GM19023 (cell line): ENCODE data around the gene FAM81A.
"Not testable (repeated sequence)": the region's sequence is repeated elsewhere in the genome, so short reads cannot be mapped to it uniquely, and the experiment has no call there.

ENCODE experiments used
- ATAC-seq: cut with Tn5 transposase; IDR thresholded peaks from one replicate; pipeline ENCODE4 v1.9.1; 2021; ENCODE audit warnings: mild to moderate bottlenecking, moderate library complexity; ENCODE audit not compliant: unreplicated experiment

Gene FAM81A

GRCh38 chr15:59484399-59484798, 46.4 kb downstream of the FAM81A start:
- ATAC-seq, result no peak

DNA sequence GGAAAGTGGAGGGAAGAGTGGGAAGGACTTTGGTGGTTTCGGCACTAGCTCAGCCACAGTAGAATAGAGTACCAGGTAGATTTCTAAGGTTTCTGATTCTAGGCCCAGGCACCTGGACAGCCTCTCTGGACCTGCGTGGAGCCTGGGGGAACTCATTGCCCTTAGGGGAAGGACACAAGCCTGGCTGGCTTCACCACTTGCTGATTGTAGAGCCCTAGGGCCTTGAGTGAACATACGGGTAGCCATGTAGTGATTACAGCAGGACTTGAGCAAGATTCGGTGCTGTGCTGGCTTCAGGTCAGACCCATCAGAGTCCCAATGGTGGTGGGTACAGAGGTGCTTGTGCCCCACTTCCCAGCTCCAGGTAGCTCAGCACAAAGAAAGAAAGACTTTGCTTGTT, 47.0 kb downstream of the FAM81A start:
- no peak for ATAC-seq

DNA sequence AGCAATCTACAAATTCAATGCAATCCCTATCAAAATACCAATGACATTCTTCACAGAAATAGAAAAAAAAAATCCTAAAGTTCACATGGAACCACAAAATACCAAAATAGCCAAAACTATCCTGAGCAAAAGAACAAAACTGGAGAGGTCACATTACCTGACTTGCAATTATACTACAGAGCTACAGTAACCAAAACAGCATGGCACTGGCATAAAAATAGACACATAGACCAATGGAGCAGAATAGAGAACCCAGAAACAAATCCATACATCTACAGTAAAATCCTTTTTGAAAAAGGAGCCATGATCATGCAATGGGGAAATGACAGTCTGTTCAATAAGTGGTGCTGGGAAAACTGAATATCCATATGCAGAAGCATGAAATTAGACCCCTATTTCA, 51.5 kb downstream of the FAM81A start:
- not testable (repeated sequence) for ATAC-seq

GRCh38 chr15:59491062-59491461, 53.1 kb downstream of the FAM81A start:
- no peak for ATAC-seq

DNA sequence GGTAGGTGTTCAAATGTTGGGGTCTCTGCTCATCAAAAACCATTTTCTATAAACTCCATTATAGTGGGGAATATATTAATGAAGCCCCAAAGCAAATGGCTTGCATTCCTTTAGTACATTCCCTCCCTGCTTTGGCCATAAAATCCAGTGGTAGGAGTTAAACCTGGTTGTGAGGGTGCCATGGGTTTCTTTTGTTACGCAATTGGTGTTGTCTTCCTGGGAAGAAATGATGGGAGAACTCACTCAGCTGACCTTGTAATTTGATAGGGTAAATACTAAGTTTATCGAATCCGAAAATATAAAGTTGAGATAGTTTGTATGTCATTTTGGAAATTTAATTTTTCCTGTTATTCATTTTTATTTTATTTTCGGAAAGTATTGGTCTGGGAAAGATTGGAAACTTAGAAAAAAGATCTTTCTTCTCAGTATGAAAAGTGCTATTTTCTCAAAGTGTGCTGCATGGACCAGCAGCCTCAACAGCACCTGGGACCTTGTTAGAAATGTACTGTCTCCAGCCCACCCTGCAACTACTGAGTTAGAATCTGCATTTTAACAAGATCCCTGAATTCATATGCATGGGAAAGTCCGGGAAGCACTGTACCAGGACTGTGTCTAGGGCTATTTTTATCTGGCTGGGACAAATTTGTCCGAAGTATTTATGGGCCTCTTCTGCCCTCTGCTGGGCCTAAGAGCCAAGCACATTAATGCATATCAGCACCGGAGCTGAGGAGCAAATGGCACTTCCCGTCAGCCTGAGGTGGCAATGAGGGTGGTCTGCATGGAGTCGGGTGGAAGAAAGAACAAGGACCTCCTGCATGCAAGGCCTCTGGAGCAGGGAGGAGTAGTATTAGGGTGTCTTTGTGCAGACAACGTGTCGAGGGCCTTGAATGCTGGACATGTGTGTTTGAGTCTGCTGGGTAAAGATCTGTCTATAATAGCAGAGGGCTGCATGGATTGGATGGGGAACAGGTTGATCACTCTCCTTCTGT, 54.7 kb downstream of the FAM81A start:
- no peak for ATAC-seq

DNA sequence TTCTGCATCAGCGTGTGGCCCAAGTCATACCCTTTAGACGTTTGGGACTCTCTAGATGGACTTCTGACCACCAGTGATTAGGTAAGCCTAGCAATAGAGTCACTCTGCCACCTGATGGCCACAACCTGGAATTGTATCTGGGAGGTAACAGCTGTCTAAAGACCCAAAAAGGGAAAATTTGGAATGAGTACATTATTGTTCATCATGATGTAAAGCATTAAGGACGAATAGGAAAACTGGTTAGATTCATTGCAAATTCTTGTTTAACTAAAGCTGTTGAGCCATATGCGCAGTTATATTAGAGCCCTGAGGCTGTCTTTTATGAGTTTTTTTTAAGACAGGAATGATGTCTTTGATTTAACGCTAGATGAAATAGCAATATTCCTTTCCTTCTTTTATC, 63.6 kb downstream of the FAM81A start:
- ATAC-seq, result no peak

DNA sequence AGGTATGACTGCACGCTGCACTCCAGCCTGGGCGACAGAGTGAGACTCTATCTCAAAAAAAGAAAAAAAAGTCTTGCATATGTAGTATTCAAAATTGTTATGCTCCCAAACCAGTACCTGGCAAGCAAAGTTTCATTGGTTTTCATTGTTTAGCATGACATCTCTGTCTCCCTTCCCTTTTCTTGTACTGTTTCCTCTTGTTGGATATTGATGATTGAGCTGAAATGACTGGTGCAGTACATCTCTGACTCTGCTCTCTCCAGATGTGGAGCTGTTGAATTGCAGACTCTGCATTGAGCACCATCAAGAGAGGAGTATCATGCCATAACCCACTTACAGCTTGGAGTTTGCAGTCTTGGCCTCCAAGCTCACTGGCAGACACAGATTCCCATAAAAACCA, 77.2 kb downstream of the FAM81A start:
- no peak for ATAC-seq

- no peak for ATAC-seq
Observed at GRCh38 chr15:59516655-59517461, 78.9 kb downstream of the FAM81A start.

GRCh38 chr15:59519329-59519728, 81.3 kb downstream of the FAM81A start:
- no peak for ATAC-seq

DNA sequence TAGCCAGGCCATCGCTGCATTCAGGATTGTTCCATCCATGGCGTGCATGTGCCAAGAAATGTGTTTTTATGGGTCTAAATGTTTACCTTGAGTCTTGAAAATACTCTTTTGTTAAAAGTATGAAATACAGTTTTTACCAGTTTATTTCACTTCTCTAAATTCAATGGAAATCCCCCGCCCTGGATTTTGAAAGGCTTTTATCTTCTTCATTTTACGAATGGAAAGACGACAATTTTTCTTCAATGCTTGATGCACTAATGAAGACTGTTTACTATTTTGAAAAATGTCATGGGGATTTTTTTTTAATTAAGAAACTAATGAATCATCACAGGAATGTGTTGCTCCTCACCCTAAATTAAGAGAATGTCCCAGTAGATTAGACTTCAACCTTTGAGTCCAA, 83.5 kb downstream of the FAM81A start:
- ATAC-seq, result no peak

DNA sequence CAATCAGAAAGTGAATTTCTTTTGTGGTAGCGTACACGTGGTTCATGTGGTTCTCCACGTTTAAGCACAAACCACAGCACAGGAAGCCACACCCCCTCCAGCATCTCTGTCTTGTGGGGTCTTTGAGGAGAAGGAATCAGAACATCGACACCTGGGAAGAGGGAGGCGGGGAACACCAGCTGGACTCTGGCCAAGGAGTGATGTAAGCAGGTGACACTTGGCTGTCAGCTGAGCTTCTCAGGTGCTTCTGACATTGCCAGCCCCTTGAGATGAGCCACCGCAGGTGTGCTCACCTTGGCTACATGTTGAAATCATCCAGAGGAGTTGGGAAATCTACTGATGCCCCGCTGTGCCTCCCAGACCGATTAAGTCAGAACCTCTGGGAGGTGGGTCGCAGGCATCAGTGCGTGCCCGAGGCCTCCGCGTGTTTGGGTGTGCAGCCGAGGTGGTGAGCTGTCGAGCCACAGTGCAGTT, 85.0 kb downstream of the FAM81A start:
- ATAC-seq, result no peak

GRCh38 chr15:59523702-59524101, 85.7 kb downstream of the FAM81A start:
- no peak for ATAC-seq

DNA sequence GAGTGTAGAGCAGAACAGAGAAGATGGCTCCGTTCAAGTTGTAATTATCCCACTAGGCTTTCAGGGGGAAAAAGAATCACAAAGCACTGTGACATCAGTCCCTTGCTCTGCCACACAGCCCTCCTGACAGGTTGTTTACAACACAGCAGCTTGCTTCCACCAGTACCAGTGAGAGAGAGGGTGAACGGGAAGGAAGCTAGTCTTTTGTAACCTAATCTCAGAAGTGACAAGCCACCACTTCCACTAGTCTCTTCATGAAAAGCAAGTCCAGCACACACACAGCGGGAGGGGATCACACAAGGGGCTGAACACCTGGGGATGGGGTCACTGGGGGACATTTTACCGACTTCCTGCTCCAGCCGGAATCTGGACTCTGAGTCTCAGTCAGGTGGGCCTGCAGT, 86.3 kb downstream of the FAM81A start:
- ATAC-seq, result no peak

DNA sequence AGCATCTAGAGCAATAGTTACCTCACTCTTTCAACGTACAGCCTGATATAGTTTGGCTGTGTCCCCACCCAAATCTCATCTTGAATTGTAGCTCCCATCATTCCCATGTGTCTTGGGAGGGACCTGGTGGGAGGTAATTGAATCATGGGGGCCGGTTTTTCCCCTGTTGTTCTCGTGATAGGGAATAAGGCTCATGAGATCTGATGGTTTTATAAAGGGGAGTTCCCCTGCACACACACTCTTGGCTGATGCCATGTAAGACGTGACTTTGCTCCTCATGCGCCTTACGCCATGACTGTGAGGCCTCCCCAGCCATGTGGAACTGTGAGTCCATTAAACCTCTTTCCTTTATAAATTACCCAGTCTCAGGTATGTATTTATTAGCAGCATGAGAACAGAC, 88.5 kb downstream of the FAM81A start:
- not testable (repeated sequence) for ATAC-seq

DNA sequence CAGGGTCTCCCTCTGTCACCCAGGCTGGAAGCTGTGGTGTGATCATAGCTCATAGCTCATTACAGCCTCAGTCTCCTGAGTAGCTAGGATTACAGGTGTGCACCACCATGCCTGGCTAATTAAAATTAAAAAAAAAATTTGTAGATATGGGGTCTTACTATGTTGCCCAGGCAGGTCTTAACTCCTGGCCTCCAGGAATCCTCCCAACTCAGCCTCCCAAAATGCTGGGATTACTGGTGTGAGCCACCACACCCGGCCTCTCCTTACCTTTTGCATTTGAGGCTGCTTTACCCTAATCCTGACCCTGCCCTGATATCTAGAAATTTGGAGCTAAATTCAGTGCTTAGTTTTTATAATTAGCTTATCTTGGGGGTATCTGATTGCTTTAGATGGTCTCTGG, 90.4 kb downstream of the FAM81A start:
- ATAC-seq, result no peak

DNA sequence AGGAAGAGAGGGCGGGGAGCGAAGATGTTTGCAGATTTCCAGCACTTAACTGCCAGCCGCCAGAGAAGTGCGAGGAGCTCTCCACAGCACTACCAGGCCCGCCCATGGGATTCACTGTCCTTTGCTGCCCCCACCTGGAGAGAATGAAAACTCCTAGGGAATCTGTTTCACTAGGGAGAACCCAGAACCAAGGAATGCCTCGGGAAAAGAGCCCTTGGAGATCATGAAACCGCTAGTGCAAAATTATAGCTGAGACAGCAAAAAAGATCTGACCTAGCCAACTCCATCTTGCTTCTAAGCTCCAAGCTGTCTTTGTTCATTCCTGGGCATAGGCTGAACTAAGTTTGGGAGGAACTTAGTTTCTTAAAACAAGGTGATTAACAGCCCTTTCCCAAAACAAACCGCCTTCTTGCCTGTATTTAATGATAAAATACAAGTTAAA, 91.0 kb downstream of the FAM81A start:
- no peak for ATAC-seq

DNA sequence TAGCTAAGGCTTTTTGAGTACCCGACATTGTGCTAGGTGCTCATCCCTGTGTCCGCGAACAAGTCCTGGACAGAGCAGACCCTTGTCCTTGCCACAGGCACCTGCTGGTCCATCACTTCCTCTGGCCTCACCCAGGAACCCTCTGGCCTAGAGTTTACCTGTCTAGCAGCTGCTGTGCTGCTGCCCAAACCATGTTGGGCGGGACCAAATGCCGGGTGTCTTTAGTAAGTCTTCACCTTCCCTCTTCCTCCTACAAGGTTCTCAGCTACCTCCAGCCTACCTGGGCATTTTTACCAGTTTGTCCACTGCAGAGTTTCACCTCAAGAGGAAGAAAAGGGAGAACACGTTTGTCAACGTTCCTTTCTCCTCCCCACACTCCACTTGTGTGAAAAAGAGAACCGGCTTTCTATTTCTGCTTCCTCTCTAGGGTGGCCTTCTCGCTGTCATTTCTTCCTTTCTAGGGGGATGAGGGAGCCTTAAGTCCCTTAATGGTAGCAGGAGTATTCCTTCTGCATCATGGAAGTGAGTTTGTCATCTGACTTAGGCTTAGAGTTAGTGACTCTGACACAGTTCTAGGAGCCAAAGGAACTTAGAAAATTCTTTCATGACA, 93.2 kb downstream of the FAM81A start:
- no peak for ATAC-seq

DNA sequence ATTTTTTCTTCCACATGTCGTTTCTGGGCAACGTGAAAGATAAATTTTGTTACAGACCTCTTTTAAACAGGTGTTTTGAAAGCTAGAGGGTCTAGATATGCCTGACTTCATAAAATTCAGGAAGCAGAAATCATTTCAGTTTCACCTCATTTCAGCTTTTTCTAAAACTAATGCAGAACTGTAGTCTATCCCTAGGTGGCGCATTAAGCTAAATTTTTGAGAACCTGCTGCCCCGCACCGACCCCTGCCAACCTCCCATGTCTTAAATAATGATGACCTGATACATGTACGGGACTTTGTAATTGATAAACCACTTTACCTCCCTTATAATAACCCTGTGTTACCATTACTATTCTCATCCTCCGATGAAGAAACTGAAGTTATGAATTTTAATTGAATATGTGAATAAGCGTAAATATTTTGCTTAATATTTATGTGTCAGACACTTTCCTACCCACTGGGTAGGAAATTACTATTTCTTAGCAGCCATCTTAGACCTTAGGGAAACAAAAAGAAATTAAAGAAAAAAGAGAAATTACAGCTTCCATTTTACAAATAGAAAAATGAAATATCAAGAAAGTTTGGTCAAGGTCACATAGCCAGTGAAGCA, 94.9 kb downstream of the FAM81A start:
- ATAC-seq, result no peak

DNA sequence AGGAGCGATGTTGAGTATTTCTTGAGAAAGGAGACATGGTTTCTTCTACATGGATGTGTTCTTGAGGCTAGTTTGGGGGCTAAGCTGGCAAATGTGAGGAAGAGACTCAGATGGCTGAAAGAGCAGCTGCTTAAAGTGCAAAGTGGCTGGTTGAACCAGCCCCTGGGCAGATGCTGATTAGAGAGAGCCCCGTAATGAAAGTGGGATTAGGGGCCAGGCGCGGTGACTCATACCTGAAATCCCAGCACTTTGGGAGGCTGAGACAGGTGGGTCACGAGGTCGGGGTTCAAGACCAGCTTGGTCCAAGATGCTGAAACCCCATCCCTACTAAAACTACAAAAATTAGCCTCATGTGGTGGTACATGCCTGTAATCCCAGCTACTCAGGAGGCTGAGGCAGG, 98.6 kb downstream of the FAM81A start:
- no peak for ATAC-seq

DNA sequence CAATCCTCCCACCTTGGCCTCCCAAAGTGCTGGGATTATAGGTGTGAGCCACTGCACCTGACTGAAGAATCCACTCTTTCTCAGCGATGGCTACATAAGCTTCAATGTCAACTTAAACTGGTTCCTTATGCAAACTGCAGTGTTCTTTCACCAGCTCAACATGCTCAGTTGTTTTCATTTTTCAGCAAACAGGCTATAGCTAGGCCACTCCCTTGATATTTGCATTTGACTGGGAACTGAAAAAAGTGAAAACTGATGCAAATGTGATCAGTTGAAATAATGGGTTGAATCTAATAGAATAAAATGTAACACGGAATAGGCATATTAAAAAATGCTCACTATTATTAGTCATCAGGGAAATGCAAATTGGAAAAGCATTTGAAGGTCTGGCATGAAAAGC, 99.4 kb downstream of the FAM81A start:
- ATAC-seq, result no peak

GRCh38 chr15:59538494-59538893, 100.5 kb downstream of the FAM81A start:
- no peak for ATAC-seq
